ENCODE measurements around the gene SAG.

GRCh38 chr2:233300401-233300800 is 7.2 kb upstream of the SAG start:
- TF ChIP-seq EGR1 (IDR thresholded peaks at IDR 0.05; ENCODE audit: borderline replicate concordance in 1 of 2, low read depth in 2 of 2, low read length in 2 of 2) (no peak), DPF2 (IDR thresholded peaks at IDR 0.05) (no peak), FOXM1 (IDR thresholded peaks at IDR 0.05; ENCODE audit: low read depth, low read length) (no peak), ELK1 (IDR thresholded peaks at IDR 0.05; ENCODE audit: low read depth, low read length) (no peak)
